Heart left ventricle (tissue), 13 donors: ENCODE results near the gene NUBP2.

ENCODE experiments used
- POLR2A ChIP-seq, 2 donors: fragments of 450-650 bp; IDR thresholded peaks; one replicate each; pipeline ENCODE4 v1.6.1; 2017; ENCODE audit warnings: antibody characterized with exemption in 2 of 2, mild to moderate bottlenecking in 2 of 2, moderate library complexity in 2 of 2
- TF ChIP-seq, protein P1 (sequence below), 12 donors: fragments of 200-600 bp; sonication (generic) in 4 of 12; IDR thresholded peaks; one replicate each; pipeline versions ENCODE4 v1.5.0 to v1.8.0; 2018 to 2022; ENCODE audit warnings: antibody characterized with exemption in 12 of 12, mild to moderate bottlenecking in 5 of 12
- donor health status: ischemic (EF 13 %, LVEDD 7.1; RV severe dilation, severe dysfunction).
- donor health status: DM: no; HTN: yes; CAD: no.
- donor health status: DM: no; HTN: no; CAD: no.
- donor health status: ischemic (EF 25% LVEDD 6.9; RV normal size, moderate dysfunction).
- donor health status: ischemic (EF 25% LVEDD 5.7; RV mildly dilated, moderate dysfunction).
- donor health status: ischemic (EF 35%, LVEDD 5.7; RV mildly dilated, moderate dysfunction).
- donor health status: nonischemic (EF 11% LVEDD 7.7; RV severe dilation, severe dysfunction).
- donor health status: DM: yes; HTN: yes; CAD: no.
- donor health status: PGD.
- donor health status: ischemic (EF 29% LVEDD 5.4; RV normal size, mild dysfunction).
- donor health status: nonischemic (EF 23%, LVEDD 6.1; RV moderate dilation, normal function).

DNA sequence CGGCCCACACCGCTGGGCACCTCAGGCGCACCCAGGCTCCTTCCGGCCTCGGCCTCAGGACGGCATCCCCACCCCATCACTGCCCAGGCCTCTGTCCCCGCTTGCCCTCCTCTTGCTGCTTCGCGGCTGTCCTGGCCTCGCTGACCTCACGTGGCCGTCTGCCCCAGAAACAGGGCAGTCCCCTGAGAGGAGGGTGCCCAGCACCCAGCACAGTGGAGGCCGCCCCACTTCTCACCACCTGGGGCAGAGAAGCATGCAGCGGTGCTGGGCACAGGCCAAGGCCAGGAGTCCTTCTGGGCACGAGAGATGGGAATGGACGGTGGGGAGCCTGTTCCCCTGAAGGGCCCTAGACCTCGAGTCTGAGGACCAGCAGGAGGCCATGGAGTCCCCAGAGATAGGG lies 35.0 kb downstream of the NUBP2 start:
- TF ChIP-seq, protein P1, sequence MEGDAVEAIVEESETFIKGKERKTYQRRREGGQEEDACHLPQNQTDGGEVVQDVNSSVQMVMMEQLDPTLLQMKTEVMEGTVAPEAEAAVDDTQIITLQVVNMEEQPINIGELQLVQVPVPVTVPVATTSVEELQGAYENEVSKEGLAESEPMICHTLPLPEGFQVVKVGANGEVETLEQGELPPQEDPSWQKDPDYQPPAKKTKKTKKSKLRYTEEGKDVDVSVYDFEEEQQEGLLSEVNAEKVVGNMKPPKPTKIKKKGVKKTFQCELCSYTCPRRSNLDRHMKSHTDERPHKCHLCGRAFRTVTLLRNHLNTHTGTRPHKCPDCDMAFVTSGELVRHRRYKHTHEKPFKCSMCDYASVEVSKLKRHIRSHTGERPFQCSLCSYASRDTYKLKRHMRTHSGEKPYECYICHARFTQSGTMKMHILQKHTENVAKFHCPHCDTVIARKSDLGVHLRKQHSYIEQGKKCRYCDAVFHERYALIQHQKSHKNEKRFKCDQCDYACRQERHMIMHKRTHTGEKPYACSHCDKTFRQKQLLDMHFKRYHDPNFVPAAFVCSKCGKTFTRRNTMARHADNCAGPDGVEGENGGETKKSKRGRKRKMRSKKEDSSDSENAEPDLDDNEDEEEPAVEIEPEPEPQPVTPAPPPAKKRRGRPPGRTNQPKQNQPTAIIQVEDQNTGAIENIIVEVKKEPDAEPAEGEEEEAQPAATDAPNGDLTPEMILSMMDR (IDR thresholded peaks at IDR 0.05) = no peak
- no peak for TF ChIP-seq POLR2A (IDR thresholded peaks at IDR 0.05)
